IMR-90 (cell line): ENCODE data around the gene TRIM6. TPM values are rescaled to one million over a fixed set of nuclear protein-coding genes. Genes with fewer than 3 reads are reported as not detected.

Experiments used
- ATAC-seq: fragments of 200-7000 bp; cut with Tn5 transposase; 2 replicates; pipeline ENCODE4 v1.9.1; 2020; ENCODE audit warnings: low read depth, mild to moderate bottlenecking, moderate library complexity
- BruUV-seq: library from RNA; stranded (reverse); fragments of 400-500 nt; replicated peaks from 2 replicates; lab custom pipeline; 2021; lab: Mats Ljungman, UMichigan
- CTCF ChIA-PET: fragments of 300-600 bp; formaldehyde crosslinking; extraction: SDS; loops from one replicate; lab custom pipeline; 2021; ENCODE audit warnings: antibody characterized with exemption; lab: Yijun Ruan, JAX
- POLR2A ChIA-PET: fragments of 300-600 bp; sonication (Branson Sonifier 250); formaldehyde crosslinking; loops from one replicate; lab custom pipeline; 2022; ENCODE audit warnings: antibody characterized with exemption; ENCODE audit not compliant: unreplicated experiment; lab: Charles Lee
- DNase-seq: peaks from one replicate; pipeline ENCODE4 v3.0.0; 2013
- H2AFZ ChIP-seq: replicated peaks from 2 replicates; pipeline ENCODE3; 2013; ENCODE audit warnings: low read length, mild to moderate bottlenecking; ENCODE audit not compliant: poor library complexity
- H2AK5ac ChIP-seq: 2 replicates; pipeline ENCODE4 v1.6.1; 2013; ENCODE audit warnings: low read depth, low read length, inconsistent platforms
- H2AK9ac ChIP-seq: replicated peaks from 2 replicates; pipeline ENCODE3; 2013; ENCODE audit warnings: mild to moderate bottlenecking, low read depth, low read length, moderate library complexity; ENCODE audit not compliant: poor library complexity
- H2BK120ac ChIP-seq: 2 replicates; pipeline ENCODE4 v1.6.1; 2013; ENCODE audit warnings: low read depth, low read length, inconsistent platforms
- H2BK15ac ChIP-seq: 3 replicates; pipeline ENCODE4 v1.6.1; 2013; ENCODE audit warnings: low read depth, low read length, inconsistent platforms
- H2BK20ac ChIP-seq: 2 replicates; pipeline ENCODE4 v1.6.1; 2013; ENCODE audit warnings: low read depth, mild to moderate bottlenecking, inconsistent platforms, low read length, moderate library complexity
- H2BK5ac ChIP-seq: 2 replicates; pipeline ENCODE4 v1.6.1; 2013; ENCODE audit warnings: mild to moderate bottlenecking, low read depth, low read length, inconsistent platforms; ENCODE audit not compliant: poor library complexity, severe bottlenecking
- H3K14ac ChIP-seq: replicated peaks from 2 replicates; pipeline ENCODE4 v1.6.1; 2013; ENCODE audit warnings: low read depth, low read length, inconsistent platforms
- H3K18ac ChIP-seq: 2 replicates; pipeline ENCODE4 v1.6.1; 2013; ENCODE audit warnings: low read depth, low read length, control low read depth
- H3K23ac ChIP-seq: 2 replicates; pipeline ENCODE4 v1.6.1; 2013; ENCODE audit warnings: low read depth, low read length, inconsistent platforms
- H3K27ac ChIP-seq: 2 replicates; pipeline ENCODE4 v1.5.1; 2013; ENCODE audit warnings: mild to moderate bottlenecking, control low read depth, low read length; ENCODE audit not compliant: insufficient read depth
- H3K27me3 ChIP-seq: 2 replicates; pipeline ENCODE4 v1.6.1; 2013; ENCODE audit warnings: low read length; ENCODE audit not compliant: control insufficient read depth, insufficient read depth
- H3K36me3 ChIP-seq: 2 replicates; pipeline ENCODE4 v1.6.1; 2013; ENCODE audit warnings: low read length, mixed read lengths; ENCODE audit not compliant: control insufficient read depth, insufficient read depth
- H3K4ac ChIP-seq: 2 replicates; pipeline ENCODE4 v1.6.1; 2013; ENCODE audit warnings: low read depth, low read length, inconsistent platforms
- H3K4me1 ChIP-seq: 2 replicates; pipeline ENCODE4 v1.6.1; 2013; ENCODE audit warnings: low read length, mixed read lengths; ENCODE audit not compliant: control insufficient read depth, insufficient read depth
- H3K4me2 ChIP-seq: 2 replicates; pipeline ENCODE4 v1.6.1; 2013; ENCODE audit warnings: low read depth, mild to moderate bottlenecking, control low read depth, low read length, moderate library complexity
- H3K4me3 ChIP-seq: 2 replicates; pipeline ENCODE4 v1.5.1; 2013; ENCODE audit warnings: low read depth, mild to moderate bottlenecking, control low read depth, low read length, moderate library complexity; ENCODE audit not compliant: insufficient read depth
- H3K56ac ChIP-seq: 2 replicates; pipeline ENCODE4 v1.6.1; 2013; ENCODE audit warnings: low read length, inconsistent platforms; ENCODE audit not compliant: insufficient read depth; ENCODE audit errors: extremely low read depth
- H3K79me1 ChIP-seq, 2 experiments: 2 replicates each; pipeline ENCODE4 v1.6.1; 2013; ENCODE audit warnings: low read length in 2 of 2, inconsistent platforms in 1 of 2, low read depth in 1 of 2
- H3K9ac ChIP-seq: 2 replicates; pipeline ENCODE4 v1.6.1; 2013; ENCODE audit warnings: low read depth, low read length, control low read depth
- H3K9me1 ChIP-seq: 2 replicates; pipeline ENCODE4 v1.6.1; 2013; ENCODE audit warnings: low read length, inconsistent platforms; ENCODE audit not compliant: insufficient read depth
- H3K9me3 ChIP-seq: 2 replicates; pipeline ENCODE4 v1.6.1; 2013; ENCODE audit warnings: low read length; ENCODE audit not compliant: control insufficient read depth, insufficient read depth
- H4K20me1 ChIP-seq: 2 replicates; pipeline ENCODE4 v1.6.1; 2013; ENCODE audit warnings: low read length, inconsistent platforms; ENCODE audit not compliant: insufficient read depth
- H4K5ac ChIP-seq: 2 replicates; pipeline ENCODE4 v1.6.1; 2013; ENCODE audit warnings: mild to moderate bottlenecking, low read depth, low read length, control low read depth
- H4K8ac ChIP-seq, 2 experiments: 2 replicates each; pipeline ENCODE4 v1.6.1; 2013; ENCODE audit warnings: low read depth in 2 of 2, low read length in 2 of 2, control low read depth in 1 of 2, inconsistent platforms in 1 of 2
- H4K91ac ChIP-seq: 2 replicates; pipeline ENCODE4 v1.6.1; 2013; ENCODE audit warnings: low read depth, low read length, inconsistent platforms; ENCODE audit not compliant: insufficient read depth
- BHLHE40 ChIP-seq: fragments of 150-350 bp; IDR thresholded peaks from 2 replicates; pipeline ENCODE4 v1.6.1; 2016; ENCODE audit warnings: mild to moderate bottlenecking, low read depth, low read length
- CEBPB ChIP-seq: IDR thresholded peaks from 2 replicates; pipeline ENCODE4 v1.6.1; 2012; ENCODE audit warnings: low read depth, low read length, improper control_type of control experiment
- CTCF ChIP-seq: conservative IDR thresholded peaks from 2 replicates; pipeline ENCODE4 v1.5.1; 2012; ENCODE audit warnings: mild to moderate bottlenecking, low read depth, low read length, improper control_type of control experiment
- RAD21 ChIP-seq: IDR thresholded peaks from 2 replicates; pipeline ENCODE4 v1.6.1; 2012; ENCODE audit warnings: low read length, improper control_type of control experiment
- RFX5 ChIP-seq: IDR thresholded peaks from 2 replicates; pipeline ENCODE4 v1.8.0; 2012; ENCODE audit warnings: low read depth, mild to moderate bottlenecking, low read length, moderate library complexity
- SMC3 ChIP-seq: fragments of 150-350 bp; IDR thresholded peaks from 2 replicates; pipeline ENCODE4 v1.6.1; 2016; ENCODE audit warnings: low read depth, mild to moderate bottlenecking, antibody characterized with exemption, low read length, moderate library complexity
- USF2 ChIP-seq: fragments of 150-350 bp; IDR thresholded peaks from 2 replicates; pipeline ENCODE4 v1.6.1; 2017; ENCODE audit warnings: mild to moderate bottlenecking, antibody characterized with exemption, low read length, low read depth
- dilution Hi-C: fragments of 300-500 bp; cut with HindIII; formaldehyde crosslinking; loops from one replicate; pipeline ENCODE4 v1.14.3; 2018; ENCODE audit warnings: low sequenced_read_pairs; ENCODE audit not compliant: unreplicated experiment
- in situ Hi-C: fragments of 300-500 bp; cut with MboI; formaldehyde crosslinking; loops from 3 replicates; pipeline ENCODE4 v1.14.3; 2019; ENCODE audit warnings: low sequenced_read_pairs, inconsistent platforms, mixed read lengths
- intact Hi-C: fragments of 100-400 bp; cut with micrococcal nuclease; formaldehyde crosslinking; loops from 2 replicates; pipeline ENCODE4 v1.10.0; 2022
- polyA plus RNA-seq, 3 experiments: library from polyadenylated mRNA; depleted of rRNA; stranded (reverse); fragments of >200 nt; gene quantifications; 2 replicates each; pipeline ENCODE4 v1.2.3, GENCODE V29; 2012; ENCODE audit warnings: low replicate concordance in 1 of 3
- total RNA-seq: library from RNA; depleted of rRNA; stranded (reverse); fragments of >200 nt; gene quantifications from 2 replicates; pipeline ENCODE4 v1.2.3, GENCODE V29; 2012

TRIM6 gene
- total and polyA plus RNA-seq, 2 of the 4 experiments (the other 2 are of a cell fraction): 3.9 to 4.7 TPM

DNA sequence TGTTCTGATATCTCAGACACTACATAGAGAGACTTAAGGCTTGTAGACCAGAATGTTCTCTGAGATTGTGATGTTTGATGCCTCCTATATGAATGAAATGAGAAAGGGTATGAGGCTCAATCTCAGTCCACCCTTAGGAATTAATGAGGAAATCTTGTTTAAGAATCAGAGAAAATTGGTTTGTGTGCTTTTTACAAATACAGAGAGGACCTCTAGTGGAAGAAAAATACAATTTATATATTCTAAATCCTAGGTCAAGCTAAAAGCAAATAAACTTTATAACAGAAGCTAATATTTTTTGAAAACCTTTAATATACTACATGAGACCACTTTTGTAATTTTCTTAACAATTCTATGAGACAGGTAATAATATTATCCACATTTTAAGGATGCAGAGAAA lies 43.1 kb upstream of the TRIM6 start:
- H3K27ac ChIP-seq: no peak overlapping the region
- no peak overlapping the region for H3K4ac ChIP-seq
- in situ Hi-C loops: no loop called here
- H3K4me2 ChIP-seq: no peak overlapping the region
- H2BK15ac ChIP-seq: no peak overlapping the region
- H3K79me1 ChIP-seq: no peaks in the 10 kb centered on the region
- no peak overlapping the region for H4K5ac ChIP-seq
- 0 out of 2 replicates have a peak overlapping the region, but pooled peaks have one; percentile 54 for H2BK20ac ChIP-seq
- TF ChIP-seq SMC3 (peak; percentile 19; the same call in 1 of the 2 replicates), USF2 (no peak), RFX5 (no peak), CTCF (peak; percentile 38; the same call in 1 of the 2 replicates), RAD21 (peak; percentile 37), CEBPB (no peak), BHLHE40 (no peak)
- DNase-seq (peak; percentile 10), ATAC-seq (no peak; the same call in 1 of the 2 replicates)
- CTCF ChIA-PET: no interaction called here
- no peak overlapping the region for H4K91ac ChIP-seq
- no peaks in the 10 kb centered on the region for H3K36me3 ChIP-seq
- peak overlapping the region; percentile 62; the same call in 1 of the 2 replicates for H2BK120ac ChIP-seq
- no peak overlapping the region for H4K8ac ChIP-seq
- no peaks in the 10 kb centered on the region for H4K20me1 ChIP-seq
- H3K4me3 ChIP-seq: no peak overlapping the region
- H3K4me1 ChIP-seq: no peaks in the 10 kb centered on the region
- POLR2A ChIA-PET: no interaction called here
- no peak overlapping the region for H3K18ac ChIP-seq
- intact Hi-C loops: loop anchor here (1.0 kb wide), 2 partner anchors 77 to 927 kb away; no protein-coding TSS in a partner anchor
- dilution Hi-C loops: no loop called here
- H2AK9ac ChIP-seq: no peak overlapping the region
- no peaks in the 10 kb centered on the region for H3K9me3 ChIP-seq
- H2AFZ ChIP-seq: no peak overlapping the region
- no peak overlapping the region for H3K9ac ChIP-seq
- H3K9me1 ChIP-seq: no peaks in the 10 kb centered on the region
- no peak overlapping the region for H2AK5ac ChIP-seq
- BruUV-seq: no TSS peak
- no peak overlapping the region for H2BK5ac ChIP-seq
- H3K14ac ChIP-seq: no peak overlapping the region
- no peak overlapping the region for H3K56ac ChIP-seq
- no peak overlapping the region; the same call in 1 of the 2 replicates for H3K23ac ChIP-seq
- no peaks in the 10 kb centered on the region; the same call in 1 of the 2 replicates for H3K27me3 ChIP-seq
